Measurements from ENCODE around the gene APBA2.

The APBA2 gene

GRCh38 chr15:29059871-29060640 is 174.3 kb downstream of the APBA2 start:
- no peak for DNase-seq (ENCODE audit: low read depth, low spot score)
- H3K4me3 ChIP-seq (ENCODE audit: low read length) = no peak overlapping the region

DNA sequence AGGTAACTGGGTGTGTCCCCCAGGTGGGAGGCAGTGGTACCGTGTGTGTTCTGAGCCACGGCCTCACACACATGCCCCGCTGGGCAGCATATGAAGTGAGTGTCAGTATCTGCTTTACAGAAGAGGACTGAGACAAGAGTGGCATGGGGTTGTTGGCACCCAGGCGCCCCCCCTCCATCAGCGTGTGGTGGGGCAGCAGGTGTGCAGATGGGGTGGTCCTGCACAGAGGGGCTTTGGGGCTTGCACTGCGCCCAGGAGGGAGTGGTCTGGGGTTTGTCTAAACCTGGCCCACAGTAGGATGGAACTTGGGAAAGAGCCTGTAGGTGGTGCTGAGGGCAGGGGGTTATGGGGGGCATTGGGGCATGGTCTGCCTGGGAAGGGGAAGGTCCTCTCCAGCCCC is 176.0 kb downstream of the APBA2 start:
- no peak overlapping the region for H3K4me3 ChIP-seq (ENCODE audit: low read length)
- DNase-seq (ENCODE audit: low read depth, low spot score) = no peak

DNA sequence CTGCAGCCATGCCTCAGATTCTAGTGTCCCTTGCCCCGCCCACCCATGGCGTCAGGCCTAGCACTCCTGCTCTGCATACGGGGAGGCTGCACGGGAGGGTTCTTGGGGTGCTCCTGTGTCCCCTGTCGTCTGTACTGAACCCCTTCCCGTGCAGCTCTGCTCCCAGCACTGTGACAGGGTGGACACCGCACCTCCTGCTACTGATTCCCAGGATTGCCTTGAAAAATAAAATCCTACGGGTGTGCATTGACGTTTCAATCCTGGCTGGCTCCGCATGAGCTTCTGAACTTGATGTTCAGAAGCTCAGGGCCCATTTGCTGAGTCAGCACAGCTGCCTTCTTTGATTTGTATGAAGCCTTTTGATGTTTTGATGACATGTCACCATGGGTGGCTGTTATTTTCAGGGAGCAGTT is 176.4 kb downstream of the APBA2 start:
- no peak overlapping the region for H3K4me3 ChIP-seq (ENCODE audit: low read length)
- DNase-seq (ENCODE audit: low read depth, low spot score) = no peak

GRCh38 chr15:29062626-29063025 is 176.9 kb downstream of the APBA2 start:
- no peak for DNase-seq (ENCODE audit: low read depth, low spot score)
- no peak overlapping the region for H3K4me3 ChIP-seq (ENCODE audit: low read length)

GRCh38 chr15:29063646-29064045 is 177.9 kb downstream of the APBA2 start:
- no peak for DNase-seq (ENCODE audit: low read depth, low spot score)
- H3K4me3 ChIP-seq (ENCODE audit: low read length) = no peak overlapping the region

- no peak for DNase-seq (ENCODE audit: low read depth, low spot score)
- H3K4me3 ChIP-seq (ENCODE audit: low read length) = no peak overlapping the region
Measured at GRCh38 chr15:29064290-29064689, 178.5 kb downstream of the APBA2 start.

DNA sequence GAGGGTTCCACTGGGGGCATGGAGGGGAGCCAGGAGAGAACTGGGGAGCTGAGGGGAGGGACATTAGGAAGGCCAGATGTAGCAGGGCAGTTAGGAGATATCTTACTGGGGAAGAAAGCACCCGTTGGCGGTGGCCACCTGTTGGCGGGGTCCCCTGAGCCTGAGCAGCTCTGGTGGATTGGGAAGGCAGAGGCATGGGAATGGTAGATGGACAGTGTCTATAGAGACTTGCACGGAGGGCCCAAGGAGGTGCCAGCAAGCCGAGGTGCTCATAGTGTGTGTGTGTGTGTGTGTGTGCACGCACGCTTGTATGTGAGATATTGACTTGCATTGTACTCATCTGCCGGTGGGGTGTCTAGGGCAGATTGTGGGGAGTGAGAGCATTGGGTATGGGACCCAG is 179.0 kb downstream of the APBA2 start:
- DNase-seq (ENCODE audit: low read depth, low spot score) = no peak
- H3K4me3 ChIP-seq (ENCODE audit: low read length) = no peak overlapping the region

DNA sequence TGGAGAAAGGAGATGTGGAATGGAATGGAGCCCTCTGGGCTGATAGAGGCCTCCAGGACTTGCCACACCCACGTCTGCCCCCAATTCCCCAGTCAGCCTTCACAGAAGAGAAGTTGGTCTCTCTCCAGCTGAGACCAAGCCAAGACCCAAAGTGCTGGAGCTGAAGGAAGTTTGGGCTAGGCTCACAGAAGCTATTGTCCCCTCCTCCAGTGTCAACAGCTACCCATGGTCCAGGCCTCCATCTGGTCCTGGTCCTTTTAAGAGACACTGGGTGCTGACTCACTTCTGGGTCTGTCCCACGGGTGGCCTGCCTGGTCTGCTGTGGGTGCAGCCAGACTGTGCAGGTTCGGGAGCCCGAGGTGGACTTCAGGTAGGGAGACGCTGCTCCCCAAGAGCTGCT is 179.8 kb downstream of the APBA2 start:
- H3K4me3 ChIP-seq (ENCODE audit: low read length) = no peak overlapping the region
- DNase-seq (ENCODE audit: low read depth, low spot score) = no peak

- DNase-seq (ENCODE audit: low read depth, low spot score) = no peak
- no peak overlapping the region for H3K4me3 ChIP-seq (ENCODE audit: low read length)
Measured at GRCh38 chr15:29066310-29066709, 180.5 kb downstream of the APBA2 start.

GRCh38 chr15:29066838-29067237 is 181.1 kb downstream of the APBA2 start:
- DNase-seq (ENCODE audit: low read depth, low spot score) = no peak
- H3K4me3 ChIP-seq (ENCODE audit: low read length) = no peak overlapping the region

- no peak for DNase-seq (ENCODE audit: low read depth, low spot score)
- no peak overlapping the region for H3K4me3 ChIP-seq (ENCODE audit: low read length)
Measured at GRCh38 chr15:29067949-29068348, 182.2 kb downstream of the APBA2 start.

GRCh38 chr15:29070471-29071231 is 184.9 kb downstream of the APBA2 start:
- H3K4me3 ChIP-seq (ENCODE audit: low read length) = no peak overlapping the region
- no peak for DNase-seq (ENCODE audit: low read depth, low spot score)

- no peak for DNase-seq (ENCODE audit: low read depth, low spot score)
- no peak overlapping the region for H3K4me3 ChIP-seq (ENCODE audit: low read length)
Measured at GRCh38 chr15:29071232-29071881, 185.6 kb downstream of the APBA2 start.

- no peak for DNase-seq (ENCODE audit: low read depth, low spot score)
- H3K4me3 ChIP-seq (ENCODE audit: low read length) = no peak overlapping the region
Measured at GRCh38 chr15:29071882-29072273, 186.1 kb downstream of the APBA2 start.

- H3K4me3 ChIP-seq (ENCODE audit: low read length) = no peak overlapping the region
- DNase-seq (ENCODE audit: low read depth, low spot score) = no peak
Measured at GRCh38 chr15:29072444-29072843, 186.7 kb downstream of the APBA2 start.

GRCh38 chr15:29074045-29074444 is 188.3 kb downstream of the APBA2 start:
- no peak overlapping the region for H3K4me3 ChIP-seq (ENCODE audit: low read length)
- DNase-seq (ENCODE audit: low read depth, low spot score) = no peak

DNA sequence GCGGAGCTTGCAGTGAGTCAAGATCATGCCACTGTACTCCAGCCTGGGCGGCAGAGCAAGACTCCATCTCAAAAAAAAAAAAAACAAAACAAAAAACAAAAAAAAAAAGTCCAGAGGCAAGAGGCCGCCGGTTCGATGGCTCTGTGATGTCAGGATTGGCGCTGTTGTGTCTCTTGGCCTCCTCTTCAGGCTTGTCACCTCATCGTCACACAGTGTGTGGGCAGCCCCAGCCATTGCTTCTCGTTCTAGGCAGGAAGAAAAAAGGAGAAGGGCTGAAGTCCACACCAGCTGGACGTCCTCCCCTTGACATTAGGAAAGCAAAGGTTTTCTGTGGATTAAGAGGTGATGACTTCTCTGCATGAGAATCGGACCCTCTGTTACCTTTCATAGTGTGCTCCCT is 192.8 kb downstream of the APBA2 start:
- no peak for DNase-seq (ENCODE audit: low read depth, low spot score)
- no peak overlapping the region for H3K4me3 ChIP-seq (ENCODE audit: low read length)

DNA sequence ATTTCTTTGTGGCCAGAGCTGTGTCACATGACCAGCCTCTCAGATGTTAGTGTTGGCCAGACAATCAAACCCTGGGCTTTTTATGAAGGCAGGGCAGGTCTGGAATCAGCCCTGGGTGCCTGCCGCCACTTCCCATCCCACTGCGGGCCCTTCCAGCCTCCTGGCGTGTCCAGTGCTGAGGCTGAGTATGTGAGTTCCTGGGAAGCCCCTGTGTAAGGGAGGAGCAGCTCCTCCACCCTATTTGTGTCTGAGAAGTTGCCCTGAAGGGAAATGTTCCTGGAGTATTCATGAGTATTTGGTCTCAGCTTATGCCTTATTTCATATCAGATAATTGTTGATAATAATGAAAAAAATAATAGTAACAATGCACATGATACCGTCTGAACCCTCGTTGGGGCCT is 193.7 kb downstream of the APBA2 start:
- H3K4me3 ChIP-seq (ENCODE audit: low read length) = no peak overlapping the region
- no peak for DNase-seq (ENCODE audit: low read depth, low spot score)

DNA sequence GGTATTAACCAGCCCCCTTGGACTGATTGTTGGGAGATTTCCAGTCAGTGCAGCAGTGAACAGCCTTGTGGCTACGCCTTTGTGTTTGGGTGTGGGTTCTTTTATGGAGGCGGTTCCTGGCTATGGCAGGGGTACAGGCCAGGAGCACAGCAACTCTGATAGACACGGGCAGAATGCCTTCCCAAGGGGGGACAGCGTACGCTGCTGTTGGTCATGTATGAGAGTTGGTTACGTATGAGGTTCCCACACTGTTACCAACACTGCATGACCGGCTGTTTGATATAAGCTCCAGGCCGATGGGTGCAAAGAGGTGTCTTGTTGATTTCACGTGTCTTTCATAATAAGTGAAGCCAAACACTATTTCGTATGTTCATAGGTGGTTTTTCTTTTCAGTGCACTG is 196.0 kb downstream of the APBA2 start:
- H3K4me3 ChIP-seq (ENCODE audit: low read length) = no peak overlapping the region
- no peak for DNase-seq (ENCODE audit: low read depth, low spot score)

- DNase-seq (ENCODE audit: low read depth, low spot score) = no peak
- no peak overlapping the region for H3K4me3 ChIP-seq (ENCODE audit: low read length)
Measured at GRCh38 chr15:29083161-29083560, 197.4 kb downstream of the APBA2 start.
